HCT116 (cell line): ENCODE results near the gene SLC25A36. TPM values are rescaled to one million over a fixed set of nuclear protein-coding genes. Genes with fewer than 3 reads are reported as not detected.

Source experiments
- ATAC-seq: fragments of 200-7000 bp; cut with Tn5 transposase; 2 replicates; pipeline ENCODE4 v1.9.1; 2020; ENCODE audit warnings: mild to moderate bottlenecking, moderate library complexity
- BruUV-seq: library from RNA; stranded (reverse); fragments of 400-500 nt; replicated peaks from 2 replicates; lab custom pipeline; 2021; lab: Mats Ljungman, UMichigan
- CTCF ChIA-PET: fragments of 300-600 bp; sonication (Branson Sonifier 250); formaldehyde crosslinking; loops from one replicate; lab custom pipeline; 2021; ENCODE audit warnings: antibody characterized with exemption; lab: Charles Lee
- POLR2A ChIA-PET: fragments of 300-600, 350-600 bp; sonication (Branson Sonifier 250); formaldehyde crosslinking; loops from one replicate; lab custom pipeline; 2021; ENCODE audit warnings: antibody characterized with exemption; lab: Charles Lee
- RAD21 ChIA-PET, 2 experiments: fragments of 300-600 bp; sonication (Branson Sonifier 250); formaldehyde crosslinking; loops; one replicate each; lab custom pipeline; 2023; ENCODE audit warnings: low total read pairs in 2 of 2; ENCODE audit not compliant: uncharacterized antibody in 2 of 2, unreplicated experiment in 2 of 2, low non-redundant PET in 1 of 2; lab: Charles Lee
- DNase-seq: peaks from one replicate; pipeline ENCODE4 v3.0.0-alpha.2; 2010; ENCODE audit warnings: low read depth, low spot score
- H2AFZ ChIP-seq: fragments of 200-600 bp; shearing (Covaris generic), sonication (generic); 2 replicates; pipeline ENCODE4 v1.6.1; 2017; ENCODE audit warnings: low read depth, mixed run types, mixed read lengths, antibody characterized with exemption, low read length; ENCODE audit not compliant: poor library complexity, severe bottlenecking
- H3K27ac ChIP-seq: 2 replicates; pipeline ENCODE4 v1.5.1; 2012; ENCODE audit warnings: low read depth, low read length
- H3K27me3 ChIP-seq: fragments of 200-600 bp; sonication (generic); 2 replicates; pipeline ENCODE4 v1.6.1; 2016; ENCODE audit warnings: mixed run types, low read length, mixed read lengths; ENCODE audit not compliant: insufficient read depth
- H3K36me3 ChIP-seq, 2 experiments: fragments of 200-500 bp in 1 of 2; fragments of 200-600 bp in 1 of 2; sonication (Bioruptor generic) in 1 of 2; sonication (generic) in 1 of 2; 2 replicates each; pipeline versions ENCODE4 v1.5.1 to v1.6.1; 2014 to 2016; ENCODE audit warnings: low read length in 2 of 2, inconsistent platforms in 1 of 2, mixed read lengths in 1 of 2, mixed run types in 1 of 2; ENCODE audit not compliant: insufficient read depth in 2 of 2, control insufficient read depth in 1 of 2
- H3K4me1 ChIP-seq, 2 experiments: fragments of 200-600 bp in 1 of 2; sonication (generic) in 1 of 2; 2 replicates each; pipeline versions ENCODE4 v1.5.1 to v1.6.1; 2012 to 2017; ENCODE audit warnings: low read length in 2 of 2, inconsistent platforms in 1 of 2, mild to moderate bottlenecking in 1 of 2, mixed read lengths in 1 of 2, mixed run types in 1 of 2, moderate library complexity in 1 of 2; ENCODE audit not compliant: insufficient read depth in 2 of 2, control insufficient read depth in 1 of 2
- H3K4me2 ChIP-seq: fragments of 200-600 bp; sonication (generic); 2 replicates; pipeline ENCODE4 v1.6.1; 2017; ENCODE audit warnings: mixed run types, low read length, mixed read lengths
- H3K4me3 ChIP-seq, 2 experiments: fragments of 200-600 bp in 1 of 2; sonication (generic) in 1 of 2; replicated peaks in 1 of 2; 2 replicates each; pipeline ENCODE4 v1.5.1; 2011 to 2016; ENCODE audit warnings: low read length in 2 of 2, control low read depth in 1 of 2, low read depth in 1 of 2, mild to moderate bottlenecking in 1 of 2, mixed read lengths in 1 of 2, mixed run types in 1 of 2
- H3K79me2 ChIP-seq: fragments of 200-600 bp; sonication (generic); 2 replicates; pipeline ENCODE4 v1.6.1; 2017; ENCODE audit warnings: mild to moderate bottlenecking, mixed run types, low read length, moderate library complexity, mixed read lengths; ENCODE audit not compliant: insufficient read depth
- H3K9ac ChIP-seq: fragments of 200-600 bp; sonication (generic); 2 replicates; pipeline ENCODE4 v1.6.1; 2016; ENCODE audit warnings: low read length, mixed read lengths
- H3K9me2 ChIP-seq: fragments of 200-600 bp; sonication (generic), shearing (Covaris generic); 2 replicates; pipeline ENCODE4 v1.6.1; 2017; ENCODE audit warnings: mixed run types, mild to moderate bottlenecking, moderate library complexity; ENCODE audit not compliant: insufficient read depth
- H3K9me3 ChIP-seq, 2 experiments: fragments of 200-500 bp in 1 of 2; fragments of 200-600 bp in 1 of 2; sonication (Bioruptor generic) in 1 of 2; sonication (generic) in 1 of 2; 2 replicates each; pipeline ENCODE4 v1.6.1; 2014 to 2017; ENCODE audit warnings: low read length in 2 of 2, mixed read lengths in 2 of 2, inconsistent platforms in 1 of 2, low read depth in 1 of 2, mild to moderate bottlenecking in 1 of 2, mixed run types in 1 of 2, moderate library complexity in 1 of 2; ENCODE audit not compliant: control insufficient read depth in 1 of 2, insufficient read depth in 1 of 2
- H4K20me1 ChIP-seq: fragments of 200-600 bp; sonication (generic), shearing (Covaris generic); 2 replicates; pipeline ENCODE4 v1.6.1; 2017; ENCODE audit warnings: mixed run types, mild to moderate bottlenecking, moderate library complexity; ENCODE audit not compliant: insufficient read depth
- CBX3 ChIP-seq: IDR thresholded peaks from 2 replicates; pipeline ENCODE4 v1.6.1; 2012; ENCODE audit warnings: low read depth
- CEBPB ChIP-seq: IDR thresholded peaks from 2 replicates; pipeline ENCODE4 v1.6.1; 2012; ENCODE audit warnings: low read depth
- ELF1 ChIP-seq: IDR thresholded peaks from 2 replicates; pipeline ENCODE4 v1.6.1; 2012; ENCODE audit warnings: low read depth, borderline replicate concordance
- EZH2 ChIP-seq: fragments of 200-600 bp; sonication (generic); IDR thresholded peaks from 2 replicates; pipeline ENCODE4 v1.6.1; 2017; ENCODE audit warnings: antibody characterized with exemption, mixed run types
- POLR2AphosphoS5 ChIP-seq: IDR thresholded peaks from 2 replicates; pipeline ENCODE4 v1.6.1; 2011; ENCODE audit warnings: mild to moderate bottlenecking, low read depth, low read length, moderate library complexity
- RAD21 ChIP-seq: IDR thresholded peaks from 2 replicates; pipeline ENCODE4 v1.6.1; 2012; ENCODE audit warnings: low read depth, mild to moderate bottlenecking
- REST ChIP-seq: IDR thresholded peaks from 2 replicates; pipeline ENCODE4 v1.6.1; 2012; ENCODE audit warnings: low read depth
- SIN3A ChIP-seq: IDR thresholded peaks from 2 replicates; pipeline ENCODE4 v1.6.1; 2012; ENCODE audit warnings: low read depth
- ZFX ChIP-seq: fragments of 450-650 bp; IDR thresholded peaks from 2 replicates; pipeline ENCODE4 v1.6.1; 2017
- intact Hi-C: fragments of 100-400 bp; cut with micrococcal nuclease; formaldehyde crosslinking; loops from 2 replicates; pipeline ENCODE4 v1.10.0; 2022
- total RNA-seq: library from RNA; stranded (reverse); gene quantifications from one replicate; pipeline ENCODE4 v1.2.1, GENCODE V29; 2021; ENCODE audit not compliant: unreplicated experiment
- TF ChIP-seq, protein P1 (sequence below): IDR thresholded peaks from 2 replicates; pipeline ENCODE4 v1.6.1; 2012

SLC25A36 gene
- total RNA-seq, 1 experiment from 2014 or later: 81.2 TPM

DNA sequence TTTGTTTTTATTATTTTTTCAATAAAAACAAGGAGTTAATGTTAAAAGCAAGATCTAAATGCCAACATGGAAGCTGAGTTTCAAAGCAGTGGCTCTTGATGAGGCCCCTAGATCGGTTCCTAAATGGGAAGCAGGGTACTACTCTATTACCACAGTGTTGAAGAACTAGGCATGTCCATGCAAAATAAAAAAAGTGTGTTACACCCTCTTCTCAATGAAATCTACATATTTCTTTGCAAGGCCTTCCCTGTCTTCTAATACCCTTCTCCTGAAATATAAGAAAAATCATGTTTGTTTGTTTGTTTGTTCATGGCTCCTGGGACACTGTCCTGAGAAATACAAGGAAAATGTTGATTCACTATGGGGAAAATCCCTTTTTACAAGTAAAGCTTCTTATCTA, 12.2 kb upstream of the SLC25A36 start (continued):
- TF ChIP-seq CEBPB: no peak
- TF ChIP-seq ZFX: no peak
- TF ChIP-seq ELF1: no peak

DNA sequence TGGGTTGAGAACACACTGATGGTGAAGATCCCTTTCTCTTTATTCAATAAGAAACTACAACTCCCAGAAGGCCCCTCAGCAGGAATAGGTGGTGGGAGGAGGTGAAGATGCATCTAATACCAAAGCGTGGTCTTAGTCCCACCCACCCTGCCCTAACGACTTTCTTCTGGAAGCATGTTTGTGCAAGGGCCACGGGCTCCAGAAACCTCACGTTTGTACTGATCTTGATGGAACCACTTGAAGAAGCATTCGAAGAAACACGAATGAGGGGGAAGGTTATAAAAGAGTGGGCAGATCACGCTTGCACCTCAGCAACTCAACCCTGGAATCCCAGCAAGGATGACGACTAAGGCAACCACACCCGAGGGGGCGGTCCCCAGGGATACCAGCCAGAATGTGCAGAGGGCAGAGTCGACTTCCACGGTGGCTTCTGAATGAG, 10.6 kb upstream of the SLC25A36 start:
- no peaks in the 10 kb centered on the region for H3K27me3 ChIP-seq
- ChIA-PET POLR2A (no interaction called here), CTCF (no interaction called here), RAD21 (no interaction called here)
- no peaks in the 10 kb centered on the region for H3K79me2 ChIP-seq
- no peaks in the 10 kb centered on the region for H3K9me3 ChIP-seq
- no peak overlapping the region for H3K4me3 ChIP-seq
- no peak overlapping the region for H3K9ac ChIP-seq
- DNase-seq (no peak), ATAC-seq (no peak)
- H3K9me2 ChIP-seq: no peaks in the 10 kb centered on the region
- no peak overlapping the region for H3K27ac ChIP-seq
- H3K36me3 ChIP-seq: no peaks in the 10 kb centered on the region
- intact Hi-C loops: no loop called here
- no peak for TF ChIP-seq EZH2
- TF ChIP-seq SIN3A: no peak
- no peaks in the 10 kb centered on the region for H3K4me1 ChIP-seq
- no peak overlapping the region for H3K4me2 ChIP-seq
- no peaks in the 10 kb centered on the region for H4K20me1 ChIP-seq
- no TSS peak for BruUV-seq
- H2AFZ ChIP-seq: no peak overlapping the region

DNA sequence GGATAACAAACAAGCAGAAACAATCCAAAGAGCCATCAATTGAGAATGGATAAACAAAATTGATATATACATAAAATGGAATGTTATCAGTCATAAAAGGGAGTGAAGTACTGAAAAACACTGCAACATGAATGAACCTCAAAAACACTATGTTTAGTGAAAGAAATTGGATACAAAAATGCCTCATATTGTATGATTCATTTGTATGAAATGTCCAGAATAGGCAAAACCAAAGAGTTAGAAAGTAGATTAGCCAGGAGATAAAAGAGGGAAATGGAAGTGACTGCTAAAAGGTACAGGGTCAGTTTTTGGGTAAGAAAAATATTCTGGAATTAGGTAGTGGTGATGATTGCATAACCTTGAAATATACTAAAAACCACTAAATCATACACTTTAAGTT, 9.8 kb upstream of the SLC25A36 start:
- Histone ChIP-seq H3K9me3 (no peaks in the 10 kb centered on the region), H4K20me1 (no peaks in the 10 kb centered on the region), H3K9ac (no peak overlapping the region), H3K27ac (no peak overlapping the region), H3K4me2 (no peak overlapping the region), H3K36me3 (no peaks in the 10 kb centered on the region), H3K27me3 (no peaks in the 10 kb centered on the region), H3K4me3 (no peak overlapping the region), H3K4me1 (no peaks in the 10 kb centered on the region), H3K79me2 (no peaks in the 10 kb centered on the region), H2AFZ (no peak overlapping the region), H3K9me2 (no peaks in the 10 kb centered on the region)
- no TSS peak for BruUV-seq
- ChIA-PET CTCF (no interaction called here), POLR2A (no interaction called here), RAD21 (no interaction called here)
- intact Hi-C loops: no loop called here
- no peak for TF ChIP-seq POLR2AphosphoS5
- TF ChIP-seq, protein P1, sequence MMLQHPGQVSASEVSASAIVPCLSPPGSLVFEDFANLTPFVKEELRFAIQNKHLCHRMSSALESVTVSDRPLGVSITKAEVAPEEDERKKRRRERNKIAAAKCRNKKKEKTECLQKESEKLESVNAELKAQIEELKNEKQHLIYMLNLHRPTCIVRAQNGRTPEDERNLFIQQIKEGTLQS: no peak
- no peak for TF ChIP-seq RAD21
- no peak for TF ChIP-seq REST
- TF ChIP-seq CBX3: no peak
- no peak for TF ChIP-seq EZH2
- TF ChIP-seq ELF1: no peak
- DNase-seq (no peak), ATAC-seq (no peak)
